ENCODE results near the gene ASPHD2. TPM values are rescaled to one million over a fixed set of nuclear protein-coding genes. Genes with fewer than 3 reads are reported as not detected.

Gene ASPHD2
- total and polyA plus RNA-seq, 2 of the 13 experiments (the other 11 are each of a cell fraction or from before 2014, with no cell fraction given), result 0.04 TPM

GRCh38 chr22:26416256-26416655 lies 12.8 kb upstream of the ASPHD2 start:
- Histone ChIP-seq H3K79me2 (ENCODE audit: insufficient read depth, low read length) (no peaks in the 10 kb centered on the region), H3K27me3 (ENCODE audit: control insufficient read depth in 1 of 2, insufficient read depth in 2 of 2, low read length in 2 of 2) (peaks cover 2 to 31% of the 10 kb centered on the region in 2 experiments; a peak in 2 of 5 replicates), H3K4me2 (ENCODE audit: low read depth, low read length) (no peak overlapping the region), H3K36me3 (replicated peaks in 1 of 2; ENCODE audit: control insufficient read depth in 1 of 2, insufficient read depth in 2 of 2, low read length in 2 of 2) (no peaks in the 10 kb centered on the region), H3K27ac (ENCODE audit: extremely low read length, insufficient read depth, low read length) (no peak overlapping the region), H3K9ac (ENCODE audit: insufficient read depth, low read depth, low read length) (no peak overlapping the region), H3K4me3 (replicated peaks in 1 of 3; ENCODE audit: insufficient read depth in 1 of 3, low read depth in 2 of 3, low read length in 3 of 3) (no peak overlapping the region), H4K20me1 (ENCODE audit: insufficient read depth, low read length) (no peaks in the 10 kb centered on the region), H3K9me3 (ENCODE audit: low read length) (no peaks in the 10 kb centered on the region), H2AFZ (ENCODE audit: low read length) (no peak overlapping the region), H3K4me1 (ENCODE audit: insufficient read depth, low read length) (no peaks in the 10 kb centered on the region)
- ChIA-PET POLR2A (no interaction called here), CTCF (ENCODE audit: low intra/inter-chr PET ratio, low total read pairs) (no interaction called here)
- intact Hi-C loops (cut with micrococcal nuclease; ENCODE audit: unreplicated experiment) (no loop called here), in situ Hi-C loops (cut with HindIII; ENCODE audit: extremely low pct_ligation_motif_present, low pct_unique_long_range_greater_than_20kb) (no loop called here)
- no peak for TF ChIP-seq FUBP1 (CRISPR knock-in tag; IDR thresholded peaks at IDR 0.05; ENCODE audit: borderline replicate concordance)
- no peak for TF ChIP-seq ZNF367 (CRISPR knock-in tag; IDR thresholded peaks at IDR 0.05; ENCODE audit: borderline replicate concordance)
- TF ChIP-seq DBP (CRISPR knock-in tag; IDR thresholded peaks at IDR 0.05; ENCODE audit: not compliant biosample characterization), result no peak
- no peak for TF ChIP-seq HNRNPK (IDR thresholded peaks at IDR 0.05; ENCODE audit: low read depth, low read length, poor library complexity, severe bottlenecking)
- TF ChIP-seq ATF1 (CRISPR knock-in tag; IDR thresholded peaks at IDR 0.05), result no peak
- TF ChIP-seq ZNF124 (CRISPR knock-in tag; IDR thresholded peaks at IDR 0.05), result no peak
- BruUV-seq (replicated peaks), result no TSS peak
- FAIRE-seq (no peak), DNase-seq (ENCODE audit: low spot score) (no peak), ATAC-seq (no peak)
- WGBS (ENCODE audit: low lambda C conversion rate), result 6% methylated on average over 4 of the region's 4 CpGs

Data from HepG2 (cell line).